Spleen (tissue), 7 donors: Measurements from ENCODE around the gene SLC25A51.

ENCODE experiments used
- POLR2A ChIP-seq, 3 donors: fragments of 450-650 bp; IDR thresholded peaks; one replicate each; pipeline ENCODE4 v1.5.1; 2017; ENCODE audit warnings: antibody characterized with exemption in 3 of 3, mild to moderate bottlenecking in 1 of 3
- POLR2AphosphoS5 ChIP-seq, 3 donors: sonication (generic); formaldehyde crosslinking; IDR thresholded peaks; one replicate each; pipeline ENCODE4 v1.5.1; 2017; ENCODE audit warnings: antibody characterized with exemption in 3 of 3
- TF ChIP-seq, protein P1 (sequence below), 11 experiments: fragments of 200-600 bp in 7 of 11; fragments of 450-650 bp in 4 of 11; sonication (generic) in 4 of 11; IDR thresholded peaks in 8 of 11; conservative IDR thresholded peaks in 3 of 11; 1 replicate in 7 of 11; 2 replicates in 4 of 11; pipeline versions ENCODE4 v1.4.0 to v1.8.0; 2016 to 2021; ENCODE audit warnings: antibody characterized with exemption in 11 of 11, inconsistent platforms in 4 of 11, mild to moderate bottlenecking in 1 of 11
- donor health status: DM: no; HTN: no; CAD: no; lungs with moderate emphysema.
- donor health status: DM: no; HTN: no; CAD: no.
- donor health status: DM: no; HTN: no; CAD: no.

DNA sequence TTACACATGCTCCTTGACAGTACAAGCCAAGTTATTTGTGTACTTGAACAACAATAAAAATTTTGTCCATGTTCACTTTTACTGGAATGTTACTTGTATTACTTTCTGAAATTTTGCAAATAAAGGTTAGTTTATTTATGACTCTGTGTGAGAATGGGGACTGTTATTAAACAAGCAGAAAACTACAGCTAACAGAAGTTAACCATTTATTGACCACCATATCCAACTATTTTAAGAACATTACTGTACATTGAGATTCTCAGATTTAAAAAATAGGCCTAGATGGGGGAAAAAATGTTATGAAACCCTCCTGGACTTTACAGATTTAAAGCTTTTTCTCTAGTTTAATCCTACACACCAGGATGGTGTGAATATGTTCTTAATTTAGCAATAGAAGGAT is 1.8 kb downstream of the SLC25A51 start:
- TF ChIP-seq POLR2A (IDR thresholded peaks at IDR 0.05): no peak
- TF ChIP-seq, protein P1, sequence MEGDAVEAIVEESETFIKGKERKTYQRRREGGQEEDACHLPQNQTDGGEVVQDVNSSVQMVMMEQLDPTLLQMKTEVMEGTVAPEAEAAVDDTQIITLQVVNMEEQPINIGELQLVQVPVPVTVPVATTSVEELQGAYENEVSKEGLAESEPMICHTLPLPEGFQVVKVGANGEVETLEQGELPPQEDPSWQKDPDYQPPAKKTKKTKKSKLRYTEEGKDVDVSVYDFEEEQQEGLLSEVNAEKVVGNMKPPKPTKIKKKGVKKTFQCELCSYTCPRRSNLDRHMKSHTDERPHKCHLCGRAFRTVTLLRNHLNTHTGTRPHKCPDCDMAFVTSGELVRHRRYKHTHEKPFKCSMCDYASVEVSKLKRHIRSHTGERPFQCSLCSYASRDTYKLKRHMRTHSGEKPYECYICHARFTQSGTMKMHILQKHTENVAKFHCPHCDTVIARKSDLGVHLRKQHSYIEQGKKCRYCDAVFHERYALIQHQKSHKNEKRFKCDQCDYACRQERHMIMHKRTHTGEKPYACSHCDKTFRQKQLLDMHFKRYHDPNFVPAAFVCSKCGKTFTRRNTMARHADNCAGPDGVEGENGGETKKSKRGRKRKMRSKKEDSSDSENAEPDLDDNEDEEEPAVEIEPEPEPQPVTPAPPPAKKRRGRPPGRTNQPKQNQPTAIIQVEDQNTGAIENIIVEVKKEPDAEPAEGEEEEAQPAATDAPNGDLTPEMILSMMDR (IDR thresholded peaks at IDR 0.05 in 8 of 11, conservative IDR thresholded peaks at IDR 0.05 in 3 of 11): no peak
- no peak for TF ChIP-seq POLR2AphosphoS5 (IDR thresholded peaks at IDR 0.05)
